HT1080 (cell line): Measurements from ENCODE around the gene ROBO4. TPM values are rescaled to one million over a fixed set of nuclear protein-coding genes. Genes with fewer than 3 reads are reported as not detected.
A peak's percentile ranks its signal among the peaks of the same experiment; 100 is the strongest.

Source experiments
- DNase-seq: peaks from one replicate; pipeline ENCODE4 v3.0.0-alpha.2; 2015; ENCODE audit warnings: low read depth
- total RNA-seq: library from RNA; depleted of rRNA; stranded (reverse); fragments of >200 nt; shearing (Covaris generic); gene quantifications from 2 replicates; pipeline ENCODE4 v1.2.3, GENCODE V29; 2014

ROBO4 gene
- total RNA-seq, 1 experiment from 2014 or later: 21.1 TPM

- DNase-seq: no peak
Observed at GRCh38 chr11:124890683-124891372, 6.8 kb downstream of the ROBO4 start.

- no peak for DNase-seq
Observed at GRCh38 chr11:124890151-124890550, 7.5 kb downstream of the ROBO4 start.

DNA sequence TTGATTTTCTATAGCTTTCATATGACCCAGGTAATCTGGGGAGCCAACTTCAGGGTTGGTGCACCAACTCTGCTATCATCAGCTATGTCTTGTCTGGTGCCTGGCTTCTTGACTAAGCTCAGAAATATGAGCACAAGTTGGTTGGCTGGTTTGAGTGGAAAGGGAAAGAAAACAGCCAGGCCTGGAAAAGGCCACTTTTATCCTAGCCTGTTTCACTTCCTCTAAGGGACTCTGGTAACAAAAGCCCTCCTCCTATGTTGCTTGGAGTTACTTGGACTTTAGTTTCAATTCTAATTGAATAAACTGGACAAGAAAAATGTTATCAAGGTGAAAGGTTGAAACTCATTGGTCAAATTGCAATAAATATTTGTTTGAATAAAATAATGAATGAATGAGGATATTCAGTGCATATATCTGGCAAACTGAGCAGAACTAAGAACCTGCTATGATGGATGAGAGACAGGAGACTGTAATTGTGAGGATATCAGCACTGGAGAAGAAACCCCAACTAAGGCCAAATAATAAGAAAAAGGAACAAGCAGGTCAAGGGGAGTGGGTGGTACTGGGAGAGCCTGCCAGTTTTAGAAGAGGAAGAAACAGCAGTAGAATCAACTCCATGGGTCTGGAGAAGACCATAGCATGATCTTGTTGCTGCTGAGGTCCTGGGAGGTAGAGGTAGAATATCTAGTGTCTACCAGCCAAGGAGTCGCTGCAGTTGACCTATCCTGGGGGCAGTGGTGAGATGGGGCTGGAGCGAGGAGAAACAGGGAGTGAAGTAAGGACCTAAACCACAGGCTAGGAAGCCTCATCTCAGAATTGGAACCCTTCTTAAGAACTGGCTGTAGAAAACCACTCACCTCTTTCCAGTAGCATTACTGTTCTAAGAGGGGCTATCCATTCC lies 8.2 kb downstream of the ROBO4 start:
- no peak for DNase-seq

DNA sequence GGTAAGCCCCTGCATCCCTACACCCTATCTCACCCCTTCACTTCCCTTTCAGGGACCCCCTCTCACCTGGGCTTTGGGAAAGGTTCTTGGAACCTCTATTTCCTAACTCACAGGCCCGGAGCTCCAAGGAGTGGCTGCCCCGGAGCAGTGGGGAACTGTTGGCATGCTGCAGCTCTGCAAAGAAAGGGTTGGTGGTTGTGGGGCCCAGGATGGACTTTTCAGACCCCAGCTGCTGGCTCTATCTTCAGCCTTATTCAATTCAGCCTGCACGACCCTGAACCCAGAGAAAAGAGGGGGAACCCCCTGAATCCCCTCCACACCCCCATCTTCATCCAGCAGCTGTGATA lies 10.0 kb downstream of the ROBO4 start:
- DNase-seq: no peak

- DNase-seq: no peak
Observed at GRCh38 chr11:124886978-124887666, 10.5 kb downstream of the ROBO4 start.

- DNase-seq: no peak
Observed at GRCh38 chr11:124886476-124886875, 11.2 kb downstream of the ROBO4 start.

- DNase-seq: no peak
Observed at GRCh38 chr11:124884869-124885479, 12.7 kb downstream of the ROBO4 start.

DNA sequence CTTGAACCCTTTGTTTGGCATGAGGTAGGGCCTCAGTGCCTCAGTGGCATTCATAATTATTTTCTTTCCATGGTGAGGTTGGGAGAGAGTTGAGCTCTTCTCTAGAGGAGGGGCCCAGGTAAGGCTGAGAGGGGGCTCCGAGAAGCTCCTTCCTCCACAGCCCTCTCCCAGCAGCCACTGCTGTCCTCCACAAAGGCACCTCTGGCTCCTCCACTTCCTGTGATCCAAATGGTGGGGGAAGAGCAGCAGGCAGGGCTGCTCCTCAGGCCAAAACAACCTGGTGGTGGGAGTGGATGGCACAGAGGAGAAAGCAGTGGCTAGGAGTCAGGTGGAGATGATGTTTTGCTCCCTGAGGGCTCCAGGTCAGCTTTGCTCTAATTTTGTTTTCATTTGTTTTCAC lies 13.3 kb downstream of the ROBO4 start:
- DNase-seq: no peak

DNA sequence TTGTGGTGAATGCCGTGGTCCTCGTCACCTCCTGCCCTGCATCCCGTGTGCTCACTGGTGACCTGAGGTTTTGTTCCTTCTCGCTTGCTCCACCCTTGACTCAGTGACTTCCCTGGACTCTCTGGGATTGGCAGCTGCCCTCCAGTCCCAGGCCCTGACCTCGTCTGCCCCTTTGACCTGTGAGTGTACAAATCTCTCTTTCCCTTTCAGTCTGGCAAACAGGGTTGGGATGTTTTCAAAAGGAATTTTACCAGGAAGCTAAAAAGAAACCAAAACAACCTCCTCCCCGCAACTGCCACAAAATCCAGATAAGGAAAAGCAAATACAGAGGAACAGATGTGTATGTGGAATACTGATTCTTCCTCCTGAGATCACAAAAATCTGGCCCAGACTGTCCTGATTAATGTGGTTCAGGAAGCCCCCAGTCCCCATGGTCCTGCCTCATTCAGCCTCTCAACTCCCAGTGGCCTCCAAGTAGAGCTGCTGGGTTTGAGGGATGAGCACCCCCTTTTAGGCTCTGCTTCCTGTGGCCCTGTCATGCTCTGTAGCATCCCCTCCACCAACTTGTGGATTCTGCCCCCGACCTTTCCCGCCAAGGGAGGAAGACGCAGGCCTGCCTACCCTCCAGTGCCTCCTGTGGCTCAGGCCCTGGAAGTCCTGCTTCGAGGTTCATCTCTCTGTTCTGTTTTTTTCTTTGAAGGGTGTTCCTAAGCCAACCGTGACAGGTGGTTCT lies 15.2 kb downstream of the ROBO4 start:
- no peak for DNase-seq

- no peak for DNase-seq
Observed at GRCh38 chr11:124880958-124881357, 16.7 kb downstream of the ROBO4 start.

GRCh38 chr11:124880290-124880611 lies 17.4 kb downstream of the ROBO4 start:
- no peak for DNase-seq

GRCh38 chr11:124879493-124880289 lies 18.0 kb downstream of the ROBO4 start:
- DNase-seq: no peak

DNA sequence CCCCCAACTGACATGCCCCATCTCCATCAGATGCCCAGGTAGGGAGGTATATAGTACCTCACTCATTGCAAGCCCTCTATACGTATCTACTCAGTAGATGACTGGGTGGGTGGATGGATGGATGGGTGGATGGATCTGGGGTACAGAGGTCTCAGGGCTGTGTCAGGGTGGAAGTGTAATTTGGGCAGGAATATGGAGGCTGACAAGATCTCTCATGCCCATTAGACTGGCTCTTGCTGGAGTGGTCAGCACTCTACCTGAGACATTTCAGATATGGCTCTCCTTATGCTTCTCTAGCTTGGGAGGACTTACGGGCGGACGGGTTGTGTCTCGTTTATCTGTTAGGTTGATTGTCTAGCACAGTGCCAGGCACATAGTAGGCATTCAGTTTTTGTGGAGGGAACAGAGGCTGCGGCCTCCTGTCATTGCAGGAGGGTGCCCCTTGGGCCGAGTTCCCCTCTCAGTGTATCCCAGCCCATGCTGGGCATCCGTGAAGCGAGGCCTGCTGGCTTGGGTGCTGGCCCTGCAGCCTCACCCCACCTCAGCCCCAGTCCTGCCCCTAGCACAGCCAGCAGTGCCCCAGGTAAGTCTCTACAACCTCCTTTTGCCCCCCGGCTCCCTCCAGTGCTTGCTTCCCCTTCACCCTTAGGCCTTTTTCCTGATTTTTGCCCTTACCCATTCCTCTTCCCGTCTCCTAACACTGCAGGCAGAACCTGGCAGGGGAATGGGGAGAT lies 18.7 kb downstream of the ROBO4 start:
- no peak for DNase-seq

- DNase-seq: no peak
Observed at GRCh38 chr11:124877910-124878758, 19.5 kb downstream of the ROBO4 start.

DNA sequence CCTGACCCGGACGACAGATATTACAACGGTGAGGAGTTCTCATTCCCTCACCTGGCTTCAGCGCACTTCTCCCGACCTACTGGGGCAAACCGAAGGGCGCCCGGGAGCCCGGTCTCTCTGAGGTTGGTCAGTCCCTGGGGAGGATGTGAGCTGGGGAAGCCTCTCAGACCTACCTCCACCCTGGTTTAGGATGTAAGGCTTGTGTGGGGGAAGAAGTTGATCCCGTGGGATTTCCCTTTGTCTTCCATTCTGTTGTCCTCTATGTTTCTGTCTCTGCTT lies 20.1 kb downstream of the ROBO4 start:
- no peak for DNase-seq

DNA sequence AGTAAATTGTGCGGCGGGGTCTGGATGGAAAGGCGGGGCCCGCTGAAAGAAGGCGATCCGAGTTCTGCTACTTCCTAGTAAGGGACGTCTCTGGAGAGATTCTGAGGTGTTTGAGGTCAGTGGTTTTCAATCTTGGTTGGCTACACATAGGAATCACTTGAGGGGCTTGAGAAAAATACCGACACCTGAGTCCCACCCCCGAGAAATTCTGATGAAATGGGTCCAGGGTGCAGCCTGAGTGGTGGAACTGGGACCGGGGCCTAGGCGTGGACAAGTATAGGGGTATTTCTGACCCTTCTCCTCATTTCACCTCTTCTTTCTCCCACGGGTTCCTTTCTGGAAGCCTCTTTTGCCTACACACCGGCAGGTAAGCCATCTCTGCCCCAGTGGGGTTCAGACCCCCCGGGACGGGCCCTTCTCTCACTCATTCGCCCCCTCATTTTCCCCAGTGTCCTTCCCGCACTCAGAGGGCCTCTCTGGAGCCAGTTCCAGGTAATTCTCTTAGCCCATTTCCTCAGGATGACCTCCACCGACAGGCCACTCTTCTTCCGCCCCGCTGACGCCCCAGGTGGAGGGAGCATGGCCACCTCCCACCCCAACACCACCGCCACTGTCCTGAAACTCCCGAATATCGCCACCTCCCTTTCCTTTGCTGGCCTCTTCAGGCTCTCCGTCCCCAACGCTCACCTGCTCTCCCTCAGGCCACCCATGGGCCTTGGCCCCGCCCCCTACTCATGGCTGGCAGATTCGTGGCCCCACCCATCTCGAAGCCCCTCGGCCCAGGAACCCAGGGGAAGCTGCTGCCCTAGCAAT lies 20.6 kb downstream of the ROBO4 start:
- DNase-seq: no peak

GRCh38 chr11:124875943-124876817 lies 21.5 kb downstream of the ROBO4 start:
- peak; percentile 91 for DNase-seq
